Activated CD4-positive, alpha-beta T cell treated with anti-CD3 and anti-CD28 coated beads, Interleukin-2, amount 10 ng/mL, durations not matched to agents 7 days and 5 days (primary cell): ENCODE results near the gene LGI2. TPM values are rescaled to one million over a fixed set of nuclear protein-coding genes. Genes with fewer than 3 reads are reported as not detected.
"Not testable (repeated sequence)": the region's sequence is repeated elsewhere in the genome, so short reads cannot be mapped to it uniquely, and the experiment has no call there.

Source experiments
- CTCF ChIA-PET: fragments of 350-600 bp; sonication (Branson Sonifier 250); formaldehyde crosslinking; loops from one replicate; lab custom pipeline; 2021; ENCODE audit warnings: antibody characterized with exemption; lab: Charles Lee
- POLR2A ChIA-PET: fragments of 350-600 bp; sonication (Branson Sonifier 250); formaldehyde crosslinking; loops from one replicate; lab custom pipeline; 2021; ENCODE audit warnings: antibody characterized with exemption; lab: Charles Lee
- DNase-seq: peaks from one replicate; pipeline ENCODE4 v3.0.0-alpha.2; 2020
- H3K27ac Mint-ChIP-seq: one replicate; pipeline ENCODE4 v1.8.0; 2021; ENCODE audit warnings: mild to moderate bottlenecking, moderate library complexity, mixed read lengths
- H3K27me3 Mint-ChIP-seq: one replicate; pipeline ENCODE4 v1.8.0; 2021; ENCODE audit warnings: mixed read lengths
- H3K36me3 Mint-ChIP-seq: one replicate; pipeline ENCODE4 v1.8.0; 2021; ENCODE audit warnings: low read depth, mixed read lengths
- H3K4me1 Mint-ChIP-seq: one replicate; pipeline ENCODE4 v1.8.0; 2021; ENCODE audit warnings: mixed read lengths
- H3K4me3 Mint-ChIP-seq: one replicate; pipeline ENCODE4 v1.8.0; 2021; ENCODE audit warnings: mild to moderate bottlenecking, moderate library complexity, mixed read lengths
- H3K9me3 Mint-ChIP-seq: one replicate; pipeline ENCODE4 v1.8.0; 2021; ENCODE audit warnings: mixed read lengths
- total RNA-seq, 2 experiments: library from RNA; stranded (reverse); gene quantifications; one replicate each; pipeline ENCODE4 v1.2.3, GENCODE V29; 2021

The LGI2 gene
- total RNA-seq, 2 experiments from 2014 or later: not detected

DNA sequence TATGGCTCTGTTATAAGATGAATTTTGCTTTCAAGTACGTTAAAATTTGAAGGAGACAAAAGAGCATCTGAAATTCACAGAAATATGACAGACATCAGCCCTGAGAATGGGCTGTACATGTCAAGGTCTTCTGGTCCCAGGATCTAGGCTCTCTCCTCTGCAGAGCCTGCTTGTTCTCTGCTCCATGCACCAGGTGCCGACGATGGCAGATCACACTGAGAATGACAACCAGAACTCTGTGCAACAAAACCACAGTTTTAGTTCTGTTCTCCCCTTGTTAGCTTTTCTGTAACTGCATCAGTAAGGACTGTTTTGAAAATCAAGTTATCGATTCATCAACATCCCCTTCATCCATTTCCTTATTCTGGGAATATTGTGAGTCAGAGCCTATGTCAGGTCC, 30.9 kb upstream of the LGI2 start:
- H3K27me3 Mint-ChIP-seq: peaks cover 3% of the 10 kb centered on the region
- no peak for DNase-seq
- POLR2A ChIA-PET: no interaction called here
- H3K36me3 Mint-ChIP-seq: no peaks in the 10 kb centered on the region
- H3K9me3 Mint-ChIP-seq: no peaks in the 10 kb centered on the region
- H3K27ac Mint-ChIP-seq: no peak overlapping the region
- H3K4me3 Mint-ChIP-seq: no peak overlapping the region
- H3K4me1 Mint-ChIP-seq: no peaks in the 10 kb centered on the region
- CTCF ChIA-PET: no interaction called here

- H3K36me3 Mint-ChIP-seq: no peaks in the 10 kb centered on the region
- DNase-seq: no peak
- peaks cover 3% of the 10 kb centered on the region for H3K27me3 Mint-ChIP-seq
- no peak overlapping the region for H3K4me3 Mint-ChIP-seq
- H3K4me1 Mint-ChIP-seq: no peaks in the 10 kb centered on the region
- CTCF ChIA-PET: no interaction called here
- no peaks in the 10 kb centered on the region for H3K9me3 Mint-ChIP-seq
- no peak overlapping the region for H3K27ac Mint-ChIP-seq
- POLR2A ChIA-PET: no interaction called here
These were observed 30.2 kb upstream of the LGI2 start for GRCh38 chr4:25060963-25061340.

DNA sequence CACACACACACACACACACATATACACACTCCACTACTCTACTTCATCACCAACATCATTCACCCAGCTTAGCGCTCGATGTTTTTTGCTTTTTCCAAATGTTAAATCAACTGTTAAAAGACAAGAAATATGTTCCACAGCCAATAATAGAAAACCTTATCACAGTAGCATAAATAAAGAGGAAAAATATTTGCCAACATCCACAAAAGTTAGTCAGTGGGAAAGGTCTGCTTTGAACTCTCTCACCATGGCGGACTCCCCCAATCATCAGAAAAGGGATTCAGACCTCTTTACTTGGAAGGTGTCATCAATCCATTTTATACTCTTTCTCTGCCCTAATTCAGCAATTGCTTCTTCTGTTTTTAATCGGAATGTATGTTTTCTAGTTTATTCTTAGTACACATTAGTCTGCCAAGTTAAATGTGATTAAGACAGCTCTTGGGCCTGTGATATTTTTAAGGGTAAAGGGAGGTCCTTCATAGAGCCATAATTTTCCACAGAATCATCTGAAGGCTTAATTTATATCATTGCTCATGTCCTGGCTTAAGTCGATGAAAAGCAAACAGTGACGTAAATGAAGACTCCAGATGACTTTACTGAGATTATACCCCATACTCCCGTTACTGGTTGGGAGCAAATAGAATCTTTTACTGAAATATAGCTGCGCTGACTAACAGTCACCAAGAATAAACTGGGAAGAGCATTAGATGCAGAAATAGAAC, 29.7 kb upstream of the LGI2 start:
- ChIA-PET CTCF (no interaction called here), POLR2A (no interaction called here)
- Mint-ChIP-seq H3K4me1 (no peaks in the 10 kb centered on the region), H3K36me3 (no peaks in the 10 kb centered on the region), H3K9me3 (no peaks in the 10 kb centered on the region), H3K4me3 (no peak overlapping the region), H3K27ac (no peak overlapping the region), H3K27me3 (peaks cover 3% of the 10 kb centered on the region)
- DNase-seq: no peak

GRCh38 chr4:25059791-25060190, 29.0 kb upstream of the LGI2 start:
- H3K9me3 Mint-ChIP-seq: no peaks in the 10 kb centered on the region
- ChIA-PET POLR2A (no interaction called here), CTCF (no interaction called here)

GRCh38 chr4:25058796-25059195, 28.1 kb upstream of the LGI2 start:
- H3K9me3 Mint-ChIP-seq: no peaks in the 10 kb centered on the region
- H3K27me3 Mint-ChIP-seq: peaks cover 3% of the 10 kb centered on the region
- POLR2A ChIA-PET: no interaction called here
- H3K4me3 Mint-ChIP-seq: no peak overlapping the region
- CTCF ChIA-PET: no interaction called here
- no peak for DNase-seq
- H3K4me1 Mint-ChIP-seq: no peaks in the 10 kb centered on the region
- no peaks in the 10 kb centered on the region for H3K36me3 Mint-ChIP-seq
- H3K27ac Mint-ChIP-seq: no peak overlapping the region

More at GRCh38 chr4:25059791-25060190, 29.0 kb upstream of the LGI2 start:
- H3K36me3 Mint-ChIP-seq: no peaks in the 10 kb centered on the region
- no peak for DNase-seq
- no peak overlapping the region for H3K27ac Mint-ChIP-seq
- H3K27me3 Mint-ChIP-seq: peaks cover 3% of the 10 kb centered on the region
- H3K4me3 Mint-ChIP-seq: no peak overlapping the region
- H3K4me1 Mint-ChIP-seq: no peaks in the 10 kb centered on the region

- ChIA-PET POLR2A (no interaction called here), CTCF (no interaction called here)
- Mint-ChIP-seq H3K27me3 (no peaks in the 10 kb centered on the region), H3K36me3 (no peaks in the 10 kb centered on the region), H3K27ac (no peak overlapping the region), H3K4me3 (no peak overlapping the region), H3K9me3 (no peaks in the 10 kb centered on the region), H3K4me1 (no peaks in the 10 kb centered on the region)
- no peak for DNase-seq
These were observed 26.6 kb upstream of the LGI2 start for GRCh38 chr4:25057299-25057698.

- peaks cover 13% of the 10 kb centered on the region for H3K27me3 Mint-ChIP-seq
- H3K4me1 Mint-ChIP-seq, H3K9me3 Mint-ChIP-seq, H3K4me3 Mint-ChIP-seq, H3K27ac Mint-ChIP-seq, POLR2A ChIA-PET, DNase-seq, H3K36me3 Mint-ChIP-seq, CTCF ChIA-PET: not testable (repeated sequence)
These were observed 21.3 kb upstream of the LGI2 start for GRCh38 chr4:25052037-25052436.

GRCh38 chr4:25051534-25051933, 20.8 kb upstream of the LGI2 start:
- POLR2A ChIA-PET: no interaction called here
- H3K4me3 Mint-ChIP-seq: no peak overlapping the region
- no peak for DNase-seq
- H3K9me3 Mint-ChIP-seq: no peaks in the 10 kb centered on the region
- CTCF ChIA-PET: no interaction called here
- H3K27ac Mint-ChIP-seq: no peak overlapping the region
- no peaks in the 10 kb centered on the region for H3K36me3 Mint-ChIP-seq
- no peaks in the 10 kb centered on the region for H3K4me1 Mint-ChIP-seq
- H3K27me3 Mint-ChIP-seq: peaks cover 13% of the 10 kb centered on the region

GRCh38 chr4:25050370-25051078, 19.8 kb upstream of the LGI2 start:
- H3K4me3 Mint-ChIP-seq: no peak overlapping the region
- ChIA-PET CTCF (no interaction called here), POLR2A (no interaction called here)
- DNase-seq: no peak
- H3K4me1 Mint-ChIP-seq: no peaks in the 10 kb centered on the region
- H3K9me3 Mint-ChIP-seq: no peaks in the 10 kb centered on the region
- H3K36me3 Mint-ChIP-seq: no peaks in the 10 kb centered on the region
- H3K27me3 Mint-ChIP-seq: peaks cover 13% of the 10 kb centered on the region
- no peak overlapping the region for H3K27ac Mint-ChIP-seq

DNA sequence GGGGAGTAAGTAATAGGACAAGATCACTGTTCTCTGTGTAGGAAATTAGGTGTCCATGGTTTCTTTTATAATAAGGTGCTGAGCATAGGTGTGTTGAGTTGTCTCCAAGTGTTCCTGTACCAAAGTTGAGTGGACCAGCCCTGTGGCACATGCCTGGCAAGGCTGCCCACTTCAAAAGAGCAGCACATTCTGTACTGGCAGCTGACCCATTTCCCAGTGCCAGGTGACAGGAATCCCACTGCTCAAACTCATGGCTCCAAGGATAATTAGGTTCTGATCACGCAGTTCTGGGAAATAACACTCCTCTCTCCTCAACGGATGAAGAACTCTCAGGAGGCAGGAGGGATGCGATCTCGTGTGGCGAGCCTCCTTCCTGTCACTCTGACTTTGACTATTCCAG, 12.8 kb upstream of the LGI2 start:
- no peaks in the 10 kb centered on the region for H3K36me3 Mint-ChIP-seq
- no peaks in the 10 kb centered on the region for H3K4me1 Mint-ChIP-seq
- ChIA-PET POLR2A (no interaction called here), CTCF (no interaction called here)
- H3K27me3 Mint-ChIP-seq: peaks cover 7% of the 10 kb centered on the region
- H3K4me3 Mint-ChIP-seq: no peak overlapping the region
- H3K9me3 Mint-ChIP-seq: no peaks in the 10 kb centered on the region
- no peak for DNase-seq
- H3K27ac Mint-ChIP-seq: no peak overlapping the region

DNA sequence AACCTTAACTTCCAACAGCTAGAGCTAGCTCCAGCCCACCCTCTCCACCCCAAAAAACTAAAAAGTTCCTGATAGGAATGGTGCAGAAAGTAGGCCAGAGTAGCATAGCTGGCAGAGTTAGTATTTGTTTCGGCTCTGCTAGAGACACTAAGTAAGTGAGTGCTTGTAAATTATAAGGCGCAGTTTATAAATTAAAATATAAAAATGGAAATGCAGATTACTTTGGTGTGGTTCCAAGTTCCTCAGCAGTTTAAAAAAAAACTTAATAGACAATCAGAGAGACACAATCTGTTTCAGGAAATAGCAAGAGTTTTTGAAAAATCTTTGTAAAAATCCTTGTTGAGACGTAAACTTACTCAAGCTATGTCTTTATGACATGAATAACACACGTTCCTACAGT, 2.8 kb upstream of the LGI2 start:
- H3K27me3 Mint-ChIP-seq: peaks cover 59% of the 10 kb centered on the region
- ChIA-PET CTCF (no interaction called here), POLR2A (no interaction called here)
- H3K36me3 Mint-ChIP-seq: no peaks in the 10 kb centered on the region
- no peaks in the 10 kb centered on the region for H3K9me3 Mint-ChIP-seq
- H3K4me1 Mint-ChIP-seq: no peaks in the 10 kb centered on the region
- no peak for DNase-seq
- no peak overlapping the region for H3K27ac Mint-ChIP-seq
- H3K4me3 Mint-ChIP-seq: no peak overlapping the region

- ChIA-PET POLR2A (no interaction called here), CTCF (no interaction called here)
- Mint-ChIP-seq H3K9me3 (no peaks in the 10 kb centered on the region), H3K27ac (no peak overlapping the region), H3K36me3 (no peaks in the 10 kb centered on the region), H3K4me1 (no peaks in the 10 kb centered on the region), H3K27me3 (peaks cover 70% of the 10 kb centered on the region), H3K4me3 (no peak overlapping the region)
- DNase-seq: no peak
These were observed 1.4 kb upstream of the LGI2 start for GRCh38 chr4:25032126-25032525.

DNA sequence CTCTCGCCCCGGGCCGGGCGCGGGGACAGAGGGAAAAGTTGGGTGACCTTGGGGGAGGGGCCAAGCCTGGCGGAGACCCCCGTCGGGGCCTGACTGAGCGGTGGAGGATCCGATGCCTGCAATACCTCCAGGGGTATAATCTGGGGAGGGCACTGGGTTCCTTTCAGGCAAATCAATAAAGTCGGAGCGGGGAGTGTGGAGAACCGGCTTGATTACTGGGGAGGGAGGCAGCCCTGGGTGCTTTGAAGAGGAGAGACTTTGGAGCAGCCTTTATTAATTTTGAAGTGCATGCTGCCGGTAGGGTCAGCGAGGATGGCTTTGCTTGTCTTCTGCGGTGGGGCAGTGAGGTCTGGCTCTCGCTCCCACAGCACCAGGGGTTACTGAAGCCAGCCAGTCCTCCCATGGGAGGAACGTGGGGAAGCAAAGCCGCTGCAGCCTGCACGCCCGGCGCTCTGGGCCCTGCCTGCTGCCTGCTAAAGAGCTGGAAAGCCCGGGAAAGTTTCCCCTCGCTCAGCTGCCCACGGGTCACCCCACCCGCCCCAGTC, 403 bp upstream of the LGI2 start:
- no peaks in the 10 kb centered on the region for H3K9me3 Mint-ChIP-seq
- CTCF ChIA-PET: no interaction called here
- DNase-seq: no peak
- H3K27ac Mint-ChIP-seq: no peak overlapping the region
- H3K27me3 Mint-ChIP-seq: peaks cover 73% of the 10 kb centered on the region
- no peak overlapping the region for H3K4me3 Mint-ChIP-seq
- POLR2A ChIA-PET: no interaction called here
- no peaks in the 10 kb centered on the region for H3K36me3 Mint-ChIP-seq
- no peaks in the 10 kb centered on the region for H3K4me1 Mint-ChIP-seq
